Glutamatergic neuron (in vitro differentiated cells): ENCODE results near the gene CHMP6. TPM values are rescaled to one million over a fixed set of nuclear protein-coding genes. Genes with fewer than 3 reads are reported as not detected.
A peak's percentile ranks its signal among the peaks of the same experiment; 100 is the strongest.
"Not testable (repeated sequence)": the region's sequence is repeated elsewhere in the genome, so short reads cannot be mapped to it uniquely, and the experiment has no call there.

Source experiments
- DNase-seq: peaks from one replicate; pipeline ENCODE4 v3.0.0; 2022
- H3K27ac Mint-ChIP-seq: one replicate; pipeline ENCODE4 v1.8.0; 2020; ENCODE audit warnings: mild to moderate bottlenecking, mixed read lengths, inconsistent platforms; ENCODE audit not compliant: unreplicated experiment
- H3K27me3 Mint-ChIP-seq: one replicate; pipeline ENCODE4 v1.8.0; 2020; ENCODE audit warnings: mild to moderate bottlenecking, moderate library complexity, mixed read lengths, inconsistent platforms; ENCODE audit not compliant: unreplicated experiment
- H3K36me3 Mint-ChIP-seq: one replicate; pipeline ENCODE4 v1.8.0; 2020; ENCODE audit warnings: mild to moderate bottlenecking, mixed read lengths, inconsistent platforms; ENCODE audit not compliant: unreplicated experiment
- H3K4me1 Mint-ChIP-seq: one replicate; pipeline ENCODE4 v1.8.0; 2020; ENCODE audit warnings: mild to moderate bottlenecking, low read depth, mixed read lengths, inconsistent platforms; ENCODE audit not compliant: unreplicated experiment
- H3K4me3 Mint-ChIP-seq: one replicate; pipeline ENCODE4 v1.8.0; 2020; ENCODE audit warnings: mild to moderate bottlenecking, mixed read lengths, inconsistent platforms; ENCODE audit not compliant: unreplicated experiment
- H3K9me3 Mint-ChIP-seq: one replicate; pipeline ENCODE4 v1.8.0; 2020; ENCODE audit warnings: mild to moderate bottlenecking, moderate library complexity, mixed read lengths, inconsistent platforms; ENCODE audit not compliant: unreplicated experiment
- total RNA-seq: library from RNA; stranded (reverse); fragmentation: NEBNext Ultra II Directional; extraction: Animal tissue kit (Norgen Biotek cat#: 25700); gene quantifications from one replicate; pipeline ENCODE4 v1.2.1, GENCODE V29; 2021; ENCODE audit not compliant: unreplicated experiment
- TF ChIP-seq, protein P1 (sequence below): fragments of 200-600 bp; sonication (generic); IDR thresholded peaks from one replicate; pipeline ENCODE4 v1.5.0; 2021; ENCODE audit not compliant: partially characterized antibody, unreplicated experiment

CHMP6 gene
- total RNA-seq, 1 donor from 2014 or later, result 24.3 TPM

DNA sequence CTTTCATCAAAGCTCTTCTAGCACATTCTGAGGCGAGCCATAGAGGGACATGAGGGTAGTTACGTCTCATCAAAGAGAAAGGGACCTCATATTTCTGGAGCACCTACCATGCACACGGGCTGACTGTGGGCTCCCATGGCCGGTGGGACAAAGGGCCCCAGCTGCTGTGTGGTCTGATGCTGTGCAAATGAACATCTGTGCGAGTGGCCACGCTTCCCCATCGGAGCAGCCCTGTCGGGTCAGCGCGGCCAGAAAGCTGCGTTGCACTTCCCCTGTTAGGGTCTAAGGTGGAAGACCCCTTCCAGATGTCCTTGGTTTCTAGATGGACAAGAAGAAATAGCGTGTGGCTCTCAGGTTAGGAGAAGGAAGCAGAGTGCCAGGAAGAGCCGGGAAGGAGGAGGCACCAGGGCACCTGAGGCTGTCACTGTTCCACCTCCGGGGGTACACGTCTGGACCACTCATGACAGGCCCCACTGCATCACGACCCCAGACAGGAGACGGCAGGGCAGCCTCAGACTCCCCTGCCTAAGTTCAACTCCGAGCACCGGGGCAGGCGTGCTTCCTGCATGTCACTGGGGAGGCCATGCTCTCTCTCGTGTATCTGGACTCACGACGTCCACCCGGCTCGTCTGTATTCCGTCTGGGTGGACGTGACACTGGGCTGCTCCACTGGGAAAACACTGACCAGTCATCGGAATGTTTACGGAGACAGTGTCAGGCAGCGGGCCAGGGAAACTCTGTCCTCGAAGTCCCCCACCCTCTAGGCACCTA lies 34.8 kb downstream of the CHMP6 start:
- DNase-seq, result no peak
- Mint-ChIP-seq H3K27ac (no peak overlapping the region), H3K36me3 (peaks cover 5% of the 10 kb centered on the region), H3K27me3 (peaks cover 10% of the 10 kb centered on the region), H3K4me3 (peak overlapping the region; percentile 18), H3K4me1 (peaks cover 29% of the 10 kb centered on the region), H3K9me3 (peaks cover 2% of the 10 kb centered on the region)
- TF ChIP-seq, protein P1, sequence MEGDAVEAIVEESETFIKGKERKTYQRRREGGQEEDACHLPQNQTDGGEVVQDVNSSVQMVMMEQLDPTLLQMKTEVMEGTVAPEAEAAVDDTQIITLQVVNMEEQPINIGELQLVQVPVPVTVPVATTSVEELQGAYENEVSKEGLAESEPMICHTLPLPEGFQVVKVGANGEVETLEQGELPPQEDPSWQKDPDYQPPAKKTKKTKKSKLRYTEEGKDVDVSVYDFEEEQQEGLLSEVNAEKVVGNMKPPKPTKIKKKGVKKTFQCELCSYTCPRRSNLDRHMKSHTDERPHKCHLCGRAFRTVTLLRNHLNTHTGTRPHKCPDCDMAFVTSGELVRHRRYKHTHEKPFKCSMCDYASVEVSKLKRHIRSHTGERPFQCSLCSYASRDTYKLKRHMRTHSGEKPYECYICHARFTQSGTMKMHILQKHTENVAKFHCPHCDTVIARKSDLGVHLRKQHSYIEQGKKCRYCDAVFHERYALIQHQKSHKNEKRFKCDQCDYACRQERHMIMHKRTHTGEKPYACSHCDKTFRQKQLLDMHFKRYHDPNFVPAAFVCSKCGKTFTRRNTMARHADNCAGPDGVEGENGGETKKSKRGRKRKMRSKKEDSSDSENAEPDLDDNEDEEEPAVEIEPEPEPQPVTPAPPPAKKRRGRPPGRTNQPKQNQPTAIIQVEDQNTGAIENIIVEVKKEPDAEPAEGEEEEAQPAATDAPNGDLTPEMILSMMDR, result no peak

DNA sequence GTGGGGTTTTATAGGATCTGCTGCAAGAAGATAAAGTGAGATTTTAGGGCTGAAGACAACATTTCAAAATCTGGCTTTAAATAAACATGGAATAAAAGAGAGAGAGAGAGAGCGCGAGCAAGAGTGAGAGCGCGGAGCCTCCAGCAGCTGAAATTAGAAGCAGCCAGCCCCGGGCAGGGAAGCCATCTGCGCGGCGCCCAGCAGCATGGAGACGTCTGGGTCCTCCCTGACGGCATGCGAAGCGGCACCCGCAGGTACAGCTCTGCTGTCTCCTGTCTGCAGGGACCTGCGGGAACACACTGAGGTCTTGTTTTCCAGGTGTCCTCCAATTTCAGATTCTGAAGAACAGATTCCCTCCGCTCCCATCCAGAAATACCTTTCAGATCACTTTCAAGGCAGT lies 35.4 kb downstream of the CHMP6 start:
- TF ChIP-seq, protein P1, result no peak
- Mint-ChIP-seq H3K27ac (no peak overlapping the region), H3K9me3 (peaks cover 2% of the 10 kb centered on the region), H3K4me3 (peak overlapping the region; percentile 18), H3K36me3 (peaks cover 5% of the 10 kb centered on the region), H3K27me3 (peaks cover 10% of the 10 kb centered on the region), H3K4me1 (peaks cover 31% of the 10 kb centered on the region)
- no peak for DNase-seq

DNA sequence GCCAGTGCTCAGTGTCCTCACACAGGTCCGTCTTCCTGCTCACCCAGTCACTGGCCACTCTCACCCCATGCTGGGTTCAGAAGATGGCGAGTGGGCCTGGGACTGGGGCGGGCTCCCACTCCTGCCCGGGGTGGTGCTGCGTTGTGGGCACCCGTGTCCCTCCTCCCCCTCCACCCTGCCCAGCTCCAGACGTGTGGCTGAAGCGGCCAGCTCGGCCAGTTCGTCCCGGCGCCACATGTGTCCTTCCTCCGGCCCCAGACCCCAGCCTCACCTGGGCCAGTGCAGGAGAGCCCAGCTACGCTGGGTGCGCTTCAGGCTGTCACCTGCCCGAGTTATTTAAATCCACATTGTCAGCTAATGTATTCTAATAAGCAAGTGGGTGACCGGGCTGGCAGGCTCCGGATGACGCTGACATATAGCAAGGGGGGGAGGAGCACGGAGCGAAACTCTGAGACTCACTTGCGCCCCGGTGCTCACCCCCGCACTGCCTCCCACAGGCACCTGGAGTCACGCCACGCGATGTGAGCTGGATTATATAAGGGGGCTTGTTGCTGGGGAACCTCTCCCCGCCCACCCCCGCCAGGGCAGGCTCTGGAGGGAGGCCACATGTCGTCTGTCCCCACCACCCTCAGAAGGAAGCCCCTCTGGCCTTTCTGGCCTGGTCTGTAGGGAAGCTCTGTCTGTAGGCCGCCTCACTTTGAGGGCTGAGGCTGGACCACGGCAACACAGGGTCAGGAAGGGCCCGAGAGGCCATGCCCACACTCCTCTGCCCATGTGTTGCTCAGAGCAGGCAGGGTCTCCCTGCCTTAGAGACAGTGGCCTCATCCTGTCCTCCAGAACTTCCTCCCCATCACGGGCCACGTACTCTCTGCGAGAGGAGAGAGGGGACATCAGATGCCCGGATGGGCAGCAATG lies 36.2 kb downstream of the CHMP6 start:
- H3K9me3 Mint-ChIP-seq, result peaks cover 2% of the 10 kb centered on the region
- H3K27me3 Mint-ChIP-seq, result peaks cover 12% of the 10 kb centered on the region
- peaks cover 5% of the 10 kb centered on the region for H3K36me3 Mint-ChIP-seq
- DNase-seq, result no peak
- H3K27ac Mint-ChIP-seq, result no peak overlapping the region
- TF ChIP-seq, protein P1, result no peak
- peaks cover 33% of the 10 kb centered on the region for H3K4me1 Mint-ChIP-seq
- no peak overlapping the region for H3K4me3 Mint-ChIP-seq

DNA sequence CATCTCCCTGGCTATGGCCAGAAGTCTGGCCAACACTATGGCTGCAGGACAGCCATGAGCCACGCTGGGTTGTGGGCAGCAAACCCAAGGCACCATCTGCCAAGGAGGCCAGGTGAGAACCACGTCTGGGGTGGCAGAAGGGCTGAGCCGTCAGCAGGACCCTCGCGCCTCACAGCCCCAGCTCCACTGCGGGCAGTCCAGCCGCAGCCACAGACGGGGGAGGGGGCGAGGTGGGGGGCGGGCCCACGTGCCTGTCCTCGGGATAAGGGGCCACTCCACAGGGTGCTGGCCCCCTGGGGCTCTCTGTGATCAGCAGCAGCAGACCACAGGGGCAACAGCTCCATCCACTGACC lies 36.8 kb downstream of the CHMP6 start:
- no peak overlapping the region for H3K27ac Mint-ChIP-seq
- peaks cover 2% of the 10 kb centered on the region for H3K9me3 Mint-ChIP-seq
- DNase-seq, result no peak
- H3K4me3 Mint-ChIP-seq, result no peak overlapping the region
- peaks cover 39% of the 10 kb centered on the region for H3K4me1 Mint-ChIP-seq
- TF ChIP-seq, protein P1, result no peak
- peaks cover 12% of the 10 kb centered on the region for H3K27me3 Mint-ChIP-seq
- peaks cover 5% of the 10 kb centered on the region for H3K36me3 Mint-ChIP-seq

DNA sequence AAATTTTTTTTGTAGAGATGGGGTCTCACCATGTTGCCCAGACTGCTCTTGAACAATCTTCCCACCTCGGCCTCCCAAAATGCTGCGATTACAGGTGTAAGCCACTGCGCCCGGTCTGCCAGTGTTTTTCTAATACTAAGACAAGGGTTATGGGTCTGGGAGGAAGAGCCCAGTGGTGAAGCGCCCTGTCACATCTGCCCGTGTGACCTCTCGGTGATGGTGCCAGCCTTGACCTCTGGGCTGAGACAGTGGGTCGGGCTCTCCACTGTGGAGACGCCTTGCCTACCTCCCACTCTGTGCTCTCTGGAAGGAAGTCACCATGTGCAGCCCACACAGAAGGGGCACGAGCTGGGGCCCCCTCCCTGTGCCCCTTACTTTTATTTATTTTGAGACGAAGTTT lies 38.2 kb downstream of the CHMP6 start:
- H3K27ac Mint-ChIP-seq, result no peak overlapping the region
- TF ChIP-seq, protein P1, result no peak
- H3K9me3 Mint-ChIP-seq, result peaks cover 7% of the 10 kb centered on the region
- no peak for DNase-seq
- no peak overlapping the region for H3K4me3 Mint-ChIP-seq
- peaks cover 5% of the 10 kb centered on the region for H3K36me3 Mint-ChIP-seq
- peaks cover 45% of the 10 kb centered on the region for H3K4me1 Mint-ChIP-seq
- peaks cover 15% of the 10 kb centered on the region for H3K27me3 Mint-ChIP-seq

DNA sequence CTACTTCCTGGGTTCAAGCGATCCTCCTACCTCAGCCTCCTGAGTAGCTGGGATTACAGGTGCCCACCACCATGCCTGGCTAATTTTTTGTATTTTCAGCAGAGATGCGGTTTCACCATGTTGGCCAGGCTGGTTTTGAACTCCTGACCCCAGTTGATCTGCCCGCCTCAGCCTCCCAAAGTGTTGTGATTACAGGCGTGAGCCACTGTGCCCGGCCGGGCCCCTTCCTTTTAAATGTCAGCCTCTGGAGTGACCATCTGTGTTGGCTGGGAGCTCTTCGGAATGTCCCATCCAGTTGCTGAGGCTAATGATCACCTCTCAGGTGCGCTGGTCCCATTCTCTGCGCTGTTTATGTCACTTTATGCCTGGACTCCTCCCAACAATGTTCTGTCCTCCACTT lies 38.7 kb downstream of the CHMP6 start:
- not testable (repeated sequence) for H3K36me3 Mint-ChIP-seq, H3K27ac Mint-ChIP-seq, H3K4me3 Mint-ChIP-seq, H3K9me3 Mint-ChIP-seq, DNase-seq
- H3K27me3 Mint-ChIP-seq, result peaks cover 15% of the 10 kb centered on the region
- peaks cover 43% of the 10 kb centered on the region for H3K4me1 Mint-ChIP-seq
